Memory B cell (primary cell): ENCODE results near the gene TENM3.

ENCODE experiments used
- ATAC-seq: fragments of 150-1000 bp; cut with Tn5 transposase; 2 replicates; pipeline ENCODE4 v1.10.0; 2021; ENCODE audit warnings: low read depth, mild to moderate bottlenecking, moderate library complexity
- DNase-seq, 2 donors: peaks; one replicate each; pipeline ENCODE4 v3.0.0; 2022; ENCODE audit warnings: low spot score in 2 of 2
- H3K27ac Mint-ChIP-seq: one replicate; pipeline ENCODE4 v1.8.0; 2022; ENCODE audit warnings: mild to moderate bottlenecking, moderate library complexity, mixed read lengths
- H3K27me3 Mint-ChIP-seq: one replicate; pipeline ENCODE4 v1.8.0; 2022; ENCODE audit warnings: mixed read lengths
- H3K36me3 Mint-ChIP-seq: one replicate; pipeline ENCODE4 v1.8.0; 2022; ENCODE audit warnings: mild to moderate bottlenecking, mixed read lengths
- H3K4me1 Mint-ChIP-seq: one replicate; pipeline ENCODE4 v1.8.0; 2022; ENCODE audit warnings: mixed read lengths
- H3K4me3 Mint-ChIP-seq: one replicate; pipeline ENCODE4 v1.8.0; 2022; ENCODE audit warnings: mild to moderate bottlenecking, moderate library complexity, mixed read lengths
- H3K9me3 Mint-ChIP-seq: one replicate; pipeline ENCODE4 v1.8.0; 2022; ENCODE audit warnings: mixed read lengths

TENM3 gene

DNA sequence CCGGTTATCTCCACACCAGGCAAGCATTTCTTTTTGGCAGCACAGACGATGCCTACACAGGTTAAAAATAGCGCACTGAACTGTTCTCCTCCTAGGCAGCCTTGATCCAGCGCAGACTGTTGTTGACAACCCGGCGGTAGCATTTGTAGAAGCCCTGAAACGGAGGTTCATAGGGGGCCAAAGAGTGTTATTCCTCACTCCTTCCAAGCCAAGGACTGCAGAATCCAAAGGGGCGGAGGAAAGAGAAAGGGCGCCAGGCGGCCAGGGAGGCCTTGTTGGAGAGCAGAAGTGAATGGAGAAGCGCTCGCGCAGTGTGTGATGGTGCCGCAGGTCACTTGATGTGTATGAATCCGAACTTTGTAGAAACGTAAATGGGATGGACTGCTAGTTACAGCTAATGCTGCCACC lies 82.7 kb downstream of the TENM3 start:
- Mint-ChIP-seq H3K4me1 (no peaks in the 10 kb centered on the region), H3K36me3 (no peaks in the 10 kb centered on the region), H3K9me3 (no peaks in the 10 kb centered on the region), H3K4me3 (no peak overlapping the region), H3K27me3 (no peaks in the 10 kb centered on the region), H3K27ac (no peak overlapping the region)
- ATAC-seq (no peak), DNase-seq (no peak)

DNA sequence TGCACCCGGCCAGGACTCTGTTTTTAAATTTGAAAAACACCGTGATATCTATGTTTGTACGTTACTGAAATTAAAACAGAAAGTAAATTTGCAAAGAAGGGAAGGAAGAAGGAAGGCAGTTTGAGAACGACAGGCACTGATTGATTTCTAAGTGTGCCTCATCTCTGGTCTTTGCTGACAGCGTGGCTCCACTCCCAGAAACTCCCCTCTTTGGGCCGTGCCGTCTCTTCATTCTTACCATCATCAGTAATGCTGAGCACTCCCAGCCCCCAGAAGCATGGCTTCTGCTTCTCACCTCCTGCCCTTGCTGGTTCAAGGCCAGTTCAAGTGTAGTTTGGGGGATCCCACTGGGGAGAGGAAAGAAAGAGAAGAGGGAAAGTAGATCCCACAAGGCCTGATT lies 85.3 kb downstream of the TENM3 start:
- Mint-ChIP-seq H3K4me1 (no peaks in the 10 kb centered on the region), H3K4me3 (no peak overlapping the region), H3K36me3 (no peaks in the 10 kb centered on the region), H3K27ac (no peak overlapping the region), H3K27me3 (no peaks in the 10 kb centered on the region), H3K9me3 (no peaks in the 10 kb centered on the region)
- ATAC-seq (no peak), DNase-seq (no peak)

DNA sequence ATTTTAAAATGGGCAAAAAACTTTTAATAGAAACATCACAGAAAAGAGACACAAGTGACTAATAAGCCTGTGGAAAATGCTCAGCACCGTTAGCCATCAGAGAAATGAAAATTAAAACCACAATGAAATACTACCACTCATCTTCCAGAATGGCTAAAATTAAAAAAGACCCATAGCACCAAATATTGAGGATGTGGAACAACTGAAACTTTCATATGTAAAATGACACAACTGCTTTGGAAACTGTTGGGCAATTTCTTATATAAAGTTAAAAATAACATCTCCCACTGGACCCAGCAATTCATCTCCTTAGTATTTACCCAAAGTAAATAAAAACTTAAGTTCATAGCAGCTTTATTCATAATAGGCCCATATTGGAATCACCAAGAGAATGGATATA lies 94.2 kb downstream of the TENM3 start:
- no peak overlapping the region for H3K27ac Mint-ChIP-seq
- ATAC-seq = no peak
- H3K4me3 Mint-ChIP-seq = no peak overlapping the region

DNA sequence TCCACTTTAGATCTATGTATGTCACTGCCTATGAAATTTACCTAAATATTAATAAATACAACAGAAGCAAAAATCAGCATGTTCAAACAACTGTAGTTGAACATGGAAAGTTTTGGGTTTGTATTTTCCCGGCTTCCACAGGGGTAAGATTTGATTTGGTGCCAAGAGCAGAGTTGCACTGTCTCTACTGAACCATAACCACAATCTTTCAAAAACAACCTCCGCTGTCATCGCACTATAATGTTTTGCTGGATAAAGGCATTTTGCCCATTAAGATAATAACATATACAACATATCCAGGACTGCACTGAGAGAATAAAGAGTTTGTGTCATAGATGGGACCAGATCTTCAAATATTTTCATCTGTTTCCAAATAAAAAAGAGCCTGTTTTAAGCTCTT lies 94.9 kb downstream of the TENM3 start:
- H3K27me3 Mint-ChIP-seq = no peaks in the 10 kb centered on the region
- no peak overlapping the region for H3K27ac Mint-ChIP-seq

More for the DNA sequence above, 94.2 kb downstream of the TENM3 start:
- no peaks in the 10 kb centered on the region for H3K4me1 Mint-ChIP-seq
- H3K36me3 Mint-ChIP-seq = no peaks in the 10 kb centered on the region
- H3K27me3 Mint-ChIP-seq = no peaks in the 10 kb centered on the region
- DNase-seq = no peak
- H3K9me3 Mint-ChIP-seq = no peaks in the 10 kb centered on the region

DNA sequence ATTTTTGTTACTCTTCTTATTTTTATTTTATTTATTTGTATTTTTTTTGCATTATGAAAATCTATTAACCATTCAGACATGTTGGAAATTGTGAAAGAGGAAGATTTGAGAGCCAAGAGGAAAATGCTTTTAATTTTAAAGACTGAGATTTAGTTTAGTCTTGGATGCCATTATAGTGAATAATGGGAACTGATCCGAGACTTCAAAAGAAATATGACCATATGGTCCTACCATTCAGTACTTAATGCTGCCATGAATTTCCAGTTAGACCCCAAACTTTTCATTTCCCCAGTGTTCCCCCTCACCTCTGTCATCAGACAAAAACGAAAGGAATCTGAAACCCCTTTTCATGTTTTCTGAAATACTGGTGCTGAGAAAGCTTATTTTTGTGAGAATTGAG lies 95.5 kb downstream of the TENM3 start:
- Mint-ChIP-seq H3K9me3 (no peaks in the 10 kb centered on the region), H3K4me1 (no peaks in the 10 kb centered on the region), H3K27me3 (no peaks in the 10 kb centered on the region), H3K27ac (no peak overlapping the region), H3K36me3 (no peaks in the 10 kb centered on the region), H3K4me3 (no peak overlapping the region)
- DNase-seq (no peak), ATAC-seq (no peak)

More for the DNA sequence above, 94.9 kb downstream of the TENM3 start:
- no peaks in the 10 kb centered on the region for H3K4me1 Mint-ChIP-seq
- DNase-seq (no peak), ATAC-seq (no peak)
- no peaks in the 10 kb centered on the region for H3K36me3 Mint-ChIP-seq
- H3K4me3 Mint-ChIP-seq = no peak overlapping the region
- no peaks in the 10 kb centered on the region for H3K9me3 Mint-ChIP-seq

DNA sequence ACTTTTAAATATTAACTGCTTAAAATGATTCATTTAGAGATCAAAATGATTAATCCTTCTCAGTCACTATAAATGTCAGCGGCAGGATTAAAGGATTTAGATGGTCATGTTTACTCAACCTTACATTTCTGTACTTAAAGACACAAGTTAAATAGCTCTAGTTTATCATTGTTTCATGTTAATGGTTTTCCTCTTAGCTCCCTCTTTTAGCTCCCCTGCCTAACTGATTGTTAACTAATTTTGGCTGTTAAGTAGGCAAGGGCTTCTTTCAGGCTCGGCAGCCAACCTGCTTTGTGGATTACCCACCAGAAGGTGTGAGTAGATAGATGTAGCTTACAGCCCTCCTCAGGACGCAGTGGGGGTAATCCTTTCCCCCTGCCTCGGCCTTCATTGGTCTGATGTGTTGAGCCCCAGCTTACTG lies 96.0 kb downstream of the TENM3 start:
- DNase-seq = no peak
- Mint-ChIP-seq H3K9me3 (no peaks in the 10 kb centered on the region), H3K27me3 (no peaks in the 10 kb centered on the region), H3K36me3 (no peaks in the 10 kb centered on the region), H3K4me3 (no peak overlapping the region), H3K4me1 (no peaks in the 10 kb centered on the region), H3K27ac (no peak overlapping the region)
- no peak for ATAC-seq

DNA sequence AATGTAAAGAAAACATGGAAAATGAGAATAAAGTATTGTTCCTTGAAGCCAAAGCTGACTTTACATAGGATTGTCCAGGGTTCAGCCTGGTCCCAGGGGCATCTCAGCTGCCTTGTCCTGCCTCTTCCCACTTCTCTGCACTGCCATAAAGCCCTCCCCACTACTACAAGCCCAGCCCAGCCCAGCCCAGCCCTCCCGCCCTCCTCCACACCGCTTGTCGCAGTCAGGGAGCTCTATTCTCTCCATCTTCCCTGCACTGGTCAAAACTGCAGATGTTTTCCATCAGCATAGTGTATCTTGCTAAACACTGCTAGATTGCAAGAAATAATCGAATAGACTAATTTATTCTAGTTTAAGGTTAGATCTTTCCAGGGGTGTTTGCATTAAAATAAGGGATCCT lies 100.3 kb downstream of the TENM3 start:
- Mint-ChIP-seq H3K27ac (no peak overlapping the region), H3K27me3 (no peaks in the 10 kb centered on the region), H3K9me3 (no peaks in the 10 kb centered on the region), H3K36me3 (no peaks in the 10 kb centered on the region), H3K4me1 (no peaks in the 10 kb centered on the region), H3K4me3 (no peak overlapping the region)
- ATAC-seq = no peak
- no peak for DNase-seq

DNA sequence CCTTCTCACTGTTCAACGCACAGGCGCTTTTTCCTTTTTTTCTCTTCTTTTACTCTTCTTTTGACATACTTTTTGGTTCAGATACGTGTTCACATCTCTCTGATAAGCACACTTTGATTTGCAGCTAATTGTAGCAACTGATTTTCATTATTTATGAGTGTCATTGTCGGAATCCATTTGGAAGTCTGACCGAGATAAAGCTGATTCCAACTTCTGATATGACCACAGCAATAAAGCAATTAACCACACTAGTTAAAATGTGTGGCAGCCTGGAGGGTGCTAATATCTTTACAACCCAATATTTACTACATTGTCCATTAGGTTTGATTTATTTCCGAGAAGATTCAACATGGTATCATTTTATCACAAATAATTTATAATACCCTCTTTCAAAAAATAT lies 101.8 kb downstream of the TENM3 start:
- no peak overlapping the region for H3K4me3 Mint-ChIP-seq
- no peak overlapping the region for H3K27ac Mint-ChIP-seq
- DNase-seq (no peak), ATAC-seq (no peak)
- no peaks in the 10 kb centered on the region for H3K27me3 Mint-ChIP-seq
- no peaks in the 10 kb centered on the region for H3K9me3 Mint-ChIP-seq
- no peaks in the 10 kb centered on the region for H3K4me1 Mint-ChIP-seq
- H3K36me3 Mint-ChIP-seq = no peaks in the 10 kb centered on the region

DNA sequence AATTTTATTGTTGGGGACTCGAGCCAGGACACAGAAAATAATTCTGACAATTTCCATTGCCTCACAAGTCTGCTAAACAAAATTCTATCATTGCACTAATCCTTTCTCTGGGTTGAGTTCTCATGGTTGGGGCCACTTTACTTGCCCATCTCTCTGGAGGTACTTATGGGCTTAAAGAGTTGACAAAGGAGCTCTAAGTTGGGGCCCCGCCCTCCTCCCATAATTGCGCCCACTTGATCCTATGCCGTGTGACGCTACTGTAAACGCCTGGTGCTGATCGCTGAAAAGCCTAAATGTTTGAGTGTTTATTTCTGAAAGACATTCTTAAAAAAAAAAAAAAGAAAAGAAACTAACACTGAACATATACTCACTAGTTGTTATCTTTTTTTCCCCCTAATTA lies 103.0 kb downstream of the TENM3 start:
- Mint-ChIP-seq H3K4me1 (no peaks in the 10 kb centered on the region), H3K27me3 (no peaks in the 10 kb centered on the region)
- no peak for DNase-seq

DNA sequence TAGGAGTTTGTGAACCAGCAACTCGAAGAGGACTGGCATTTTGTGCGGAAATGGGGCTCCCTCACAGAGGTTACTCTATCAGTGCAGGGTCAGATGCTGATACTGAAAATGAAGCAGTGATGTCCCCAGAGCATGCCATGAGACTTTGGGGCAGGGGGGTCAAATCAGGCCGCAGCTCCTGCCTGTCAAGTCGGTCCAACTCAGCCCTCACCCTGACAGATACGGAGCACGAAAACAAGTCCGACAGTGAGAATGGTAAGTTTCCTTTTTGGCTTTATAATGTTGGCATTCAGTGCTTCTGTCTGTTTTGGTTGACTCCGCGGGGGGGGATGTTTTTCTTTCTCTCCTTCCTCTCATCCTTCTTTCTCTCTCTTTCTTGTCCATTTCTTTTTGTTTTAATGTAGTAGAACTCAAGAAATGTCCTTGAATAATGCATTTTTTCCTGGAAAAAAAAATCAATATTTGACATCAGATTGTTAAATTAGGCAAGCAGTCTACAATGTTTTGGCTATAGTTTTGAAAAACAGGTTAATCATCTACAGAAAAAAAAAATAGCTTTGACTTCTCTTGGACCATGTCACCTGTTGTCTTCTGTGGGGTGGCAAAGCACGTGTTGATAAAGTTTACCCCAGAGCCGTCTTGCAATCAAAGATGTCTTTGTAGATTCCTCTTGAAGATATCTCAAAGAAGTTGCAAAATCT lies 103.6 kb downstream of the TENM3 start:
- H3K4me3 Mint-ChIP-seq = no peak overlapping the region
- H3K27ac Mint-ChIP-seq = no peak overlapping the region

More for the DNA sequence above, 103.0 kb downstream of the TENM3 start:
- Mint-ChIP-seq H3K36me3 (no peaks in the 10 kb centered on the region), H3K4me3 (no peak overlapping the region), H3K9me3 (no peaks in the 10 kb centered on the region), H3K27ac (no peak overlapping the region)
- no peak for ATAC-seq

DNA sequence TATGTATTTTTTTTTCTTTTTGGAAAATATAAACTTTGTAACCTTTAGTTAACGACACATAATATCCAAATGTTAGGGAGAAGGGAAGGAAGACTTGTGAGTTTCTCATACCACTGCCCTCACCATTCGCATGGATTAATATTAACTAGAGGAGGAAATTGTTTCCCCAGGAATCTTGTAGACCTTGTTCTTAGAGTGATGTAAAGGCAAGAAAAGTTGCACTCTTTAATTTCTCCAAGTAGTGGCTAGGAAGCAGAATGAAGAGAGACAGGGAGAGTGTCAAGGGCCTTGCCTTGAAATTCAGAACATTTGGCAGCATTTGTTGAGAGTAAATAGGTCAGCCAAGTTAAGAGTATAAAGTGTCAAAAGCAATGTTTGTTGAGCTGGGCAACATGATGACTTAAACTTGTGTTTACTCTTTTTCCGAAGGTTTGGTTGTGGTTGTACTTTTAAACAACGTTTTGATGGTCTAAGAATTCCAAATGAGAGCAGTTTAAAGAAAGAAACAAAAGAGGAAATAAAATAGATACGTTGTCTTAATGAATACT lies 105.7 kb downstream of the TENM3 start:
- Mint-ChIP-seq H3K36me3 (no peaks in the 10 kb centered on the region), H3K9me3 (no peaks in the 10 kb centered on the region), H3K27me3 (no peaks in the 10 kb centered on the region), H3K4me3 (no peak overlapping the region), H3K27ac (no peak overlapping the region), H3K4me1 (no peaks in the 10 kb centered on the region)
- ATAC-seq = no peak
- DNase-seq = no peak

More for the DNA sequence above, 103.6 kb downstream of the TENM3 start:
- ATAC-seq (no peak), DNase-seq (no peak)
- H3K27me3 Mint-ChIP-seq = no peaks in the 10 kb centered on the region
- no peaks in the 10 kb centered on the region for H3K9me3 Mint-ChIP-seq
- H3K4me1 Mint-ChIP-seq = no peaks in the 10 kb centered on the region
- H3K36me3 Mint-ChIP-seq = no peaks in the 10 kb centered on the region

DNA sequence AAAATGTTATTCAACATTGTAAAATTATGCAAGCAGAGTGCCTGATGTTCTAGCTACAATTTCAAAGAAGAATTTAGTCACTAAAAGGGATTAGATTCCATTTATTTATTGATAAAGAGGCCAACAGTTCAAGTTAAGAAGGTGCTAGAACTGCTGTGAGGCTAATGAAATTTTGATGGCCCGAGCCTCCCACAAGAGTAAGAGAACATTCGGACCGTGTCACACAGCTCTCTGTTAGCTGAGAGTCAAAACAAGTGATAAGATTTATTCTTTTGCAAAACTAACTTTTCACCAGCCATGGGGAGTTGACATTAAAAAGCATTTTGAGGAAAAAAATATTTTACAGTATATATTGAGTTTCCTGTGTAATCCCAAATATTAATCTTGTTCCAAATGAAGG lies 106.8 kb downstream of the TENM3 start:
- H3K4me3 Mint-ChIP-seq = no peak overlapping the region

DNA sequence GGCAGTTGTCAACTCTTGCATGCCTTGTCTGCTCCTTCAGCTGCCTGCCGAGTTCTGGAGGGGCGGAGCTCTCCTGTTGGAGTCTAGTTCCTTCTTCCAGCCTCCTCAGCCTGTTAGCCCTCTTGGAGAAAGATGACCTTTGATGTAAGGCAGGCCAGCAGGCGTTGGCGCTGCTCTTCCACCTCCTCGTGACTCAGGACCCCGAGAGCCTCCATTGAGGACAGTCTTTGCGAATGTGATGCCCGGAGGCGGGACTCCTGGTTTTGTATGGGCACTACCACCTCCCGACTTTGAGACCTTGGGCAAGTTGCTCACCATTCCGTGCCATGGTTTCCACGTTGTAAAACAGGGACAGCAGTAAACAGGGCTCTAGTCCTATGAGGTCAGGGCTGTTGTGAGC lies 108.3 kb downstream of the TENM3 start:
- no peak overlapping the region for H3K4me3 Mint-ChIP-seq
- H3K27ac Mint-ChIP-seq = no peak overlapping the region
- ATAC-seq (no peak), DNase-seq (no peak)
- no peaks in the 10 kb centered on the region for H3K27me3 Mint-ChIP-seq
- no peaks in the 10 kb centered on the region for H3K4me1 Mint-ChIP-seq
- no peaks in the 10 kb centered on the region for H3K36me3 Mint-ChIP-seq
- H3K9me3 Mint-ChIP-seq = peaks cover 6% of the 10 kb centered on the region

More for the DNA sequence above, 106.8 kb downstream of the TENM3 start:
- Mint-ChIP-seq H3K27me3 (no peaks in the 10 kb centered on the region), H3K9me3 (peaks cover 3% of the 10 kb centered on the region), H3K27ac (no peak overlapping the region), H3K36me3 (no peaks in the 10 kb centered on the region), H3K4me1 (no peaks in the 10 kb centered on the region)
- DNase-seq = no peak
- ATAC-seq = no peak

DNA sequence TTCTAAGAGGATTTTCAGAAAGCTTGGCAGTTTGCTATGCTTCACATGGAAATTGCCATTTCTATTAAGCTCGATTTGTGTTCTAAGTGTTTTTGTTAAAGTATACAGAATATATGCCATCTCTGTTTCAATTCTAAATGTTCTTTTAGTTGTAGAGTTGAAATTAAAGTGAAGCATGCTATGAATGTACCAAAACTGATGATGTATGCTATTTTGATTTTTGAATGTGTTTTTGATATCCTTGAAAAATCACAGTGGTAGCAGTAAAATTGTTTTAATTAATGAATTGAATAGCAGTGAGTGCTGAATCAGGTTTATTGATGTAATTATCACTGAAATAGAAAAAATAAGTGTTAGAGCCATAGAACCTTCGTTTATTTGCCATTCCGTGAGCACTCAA lies 110.9 kb downstream of the TENM3 start:
- ATAC-seq (no peak), DNase-seq (no peak)
- Mint-ChIP-seq H3K9me3 (peaks cover 6% of the 10 kb centered on the region), H3K4me3 (no peak overlapping the region), H3K27me3 (no peaks in the 10 kb centered on the region), H3K27ac (no peak overlapping the region), H3K4me1 (no peaks in the 10 kb centered on the region), H3K36me3 (no peaks in the 10 kb centered on the region)

DNA sequence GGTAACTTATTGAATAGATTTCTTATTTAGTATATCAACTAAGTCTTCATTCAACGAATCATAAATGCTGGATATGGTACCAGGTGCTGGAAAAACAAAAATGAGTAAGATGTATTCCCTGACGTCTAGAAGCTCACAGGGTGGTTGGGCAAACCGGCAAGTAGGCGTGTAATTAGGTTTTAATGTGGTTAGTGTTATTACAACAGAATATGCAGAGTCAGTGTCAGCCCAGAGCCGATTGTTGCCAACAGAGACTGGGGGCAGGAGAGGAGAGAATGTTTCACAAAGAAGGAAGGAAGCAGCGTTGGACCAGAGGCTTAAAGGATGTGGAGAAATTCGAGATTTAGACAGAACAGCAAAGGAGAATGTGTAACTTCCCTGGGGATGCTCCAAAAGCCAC lies 111.7 kb downstream of the TENM3 start:
- no peak for ATAC-seq
- DNase-seq = no peak
- Mint-ChIP-seq H3K4me3 (no peak overlapping the region), H3K9me3 (peaks cover 7% of the 10 kb centered on the region), H3K4me1 (no peaks in the 10 kb centered on the region), H3K27me3 (no peaks in the 10 kb centered on the region), H3K36me3 (no peaks in the 10 kb centered on the region), H3K27ac (no peak overlapping the region)
